A549 (cell line): Measurements from ENCODE around the gene RAB23. TPM values are rescaled to one million over a fixed set of nuclear protein-coding genes. Genes with fewer than 3 reads are reported as not detected.
A peak's percentile ranks its signal among the peaks of the same experiment; 100 is the strongest.

Experiments used
- ATAC-seq, 2 experiments: fragments of 200-7000 bp in 1 of 2; fragments of >200 bp in 1 of 2; cut with Nextera tagmentation in 1 of 2; cut with Tn5 transposase in 1 of 2; 3 replicates each; pipeline versions ENCODE4 v1.8.0 to v1.9.1; 2018 to 2020; ENCODE audit warnings: mild to moderate bottlenecking in 1 of 2, moderate library complexity in 1 of 2
- CTCF ChIA-PET: fragments of 300-600 bp; sonication (Branson Sonifier 250); formaldehyde crosslinking; extraction: SDS; loops from one replicate; lab custom pipeline; 2021; ENCODE audit warnings: antibody characterized with exemption, inconsistent platforms; lab: Yijun Ruan, JAX
- POLR2A ChIA-PET: fragments of 350-600 bp; formaldehyde crosslinking; extraction: SDS; loops from one replicate; lab custom pipeline; 2021; ENCODE audit warnings: antibody characterized with exemption, inconsistent platforms; lab: Yijun Ruan, JAX
- DNase-seq, 2 experiments: peaks; one replicate each; pipeline versions ENCODE4 v3.0.0 to v3.0.0-alpha.2; 2011 to 2016; ENCODE audit warnings: low read depth in 1 of 2, low spot score in 1 of 2
- FAIRE-seq: peaks from 2 replicates; lab custom pipeline; 2011; peaks lifted over from hg19 to GRCh38; lab: Jason Lieb, UNC
- H3K27ac ChIP-seq, 2 experiments: fragments of >200 bp; sonication (Bioruptor Twin); formaldehyde crosslinking; 3 replicates each; pipeline ENCODE4 v1.5.1; 2016 to 2017
- H3K4me1 ChIP-seq: fragments of >200 bp; sonication (Bioruptor Twin); formaldehyde crosslinking; 3 replicates; pipeline ENCODE4 v1.6.1; 2016
- H3K4me2 ChIP-seq: fragments of >200 bp; sonication (Bioruptor Twin); formaldehyde crosslinking; 3 replicates; pipeline ENCODE4 v1.6.1; 2016
- H3K4me3 ChIP-seq: fragments of >200 bp; sonication (Bioruptor Twin); formaldehyde crosslinking; 3 replicates; pipeline ENCODE4 v1.5.1; 2016
- H3K9me3 ChIP-seq: fragments of >200 bp; sonication (Bioruptor Twin); formaldehyde crosslinking; 3 replicates; pipeline ENCODE4 v1.6.1; 2016
- CHD2 ChIP-seq: fragments of 150-350 bp; IDR thresholded peaks from 2 replicates; pipeline ENCODE4 v1.6.1; 2014; ENCODE audit warnings: low read length; ENCODE audit not compliant: partially characterized antibody
- CHD4 ChIP-seq: fragments of 200-600 bp; sonication (generic); IDR thresholded peaks from 2 replicates; pipeline ENCODE4 v1.6.1; 2016; ENCODE audit warnings: antibody characterized with exemption, mild to moderate bottlenecking, borderline replicate concordance
- CTCF ChIP-seq: fragments of >200 bp; sonication (Bioruptor Twin); formaldehyde crosslinking; IDR thresholded peaks from 3 replicates; pipeline ENCODE4 v1.5.1; 2016
- E2F6 ChIP-seq: IDR thresholded peaks from 2 replicates; pipeline ENCODE4 v1.6.1; 2012; ENCODE audit warnings: low read depth, borderline replicate concordance
- EHF ChIP-seq: fragments of 250-450 bp; sonication (Bioruptor Pico); IDR thresholded peaks from 2 replicates; pipeline ENCODE4 v1.5.0; 2020; ENCODE audit warnings: mild to moderate bottlenecking
- EHMT2 ChIP-seq: fragments of 200-600 bp; sonication (generic); IDR thresholded peaks from 2 replicates; pipeline ENCODE4 v1.6.1; 2016; ENCODE audit warnings: antibody characterized with exemption, low read depth, mild to moderate bottlenecking, moderate library complexity
- EP300 ChIP-seq, 2 experiments: fragments of >200 bp; sonication (Bioruptor Twin); formaldehyde crosslinking; IDR thresholded peaks; 2 replicates in 1 of 2; 3 replicates in 1 of 2; pipeline ENCODE4 v1.6.1; 2016 to 2017
- ESRRA ChIP-seq: fragments of 150-350 bp; IDR thresholded peaks from 2 replicates; pipeline ENCODE4 v1.6.1; 2014; ENCODE audit warnings: mild to moderate bottlenecking, low read length, borderline replicate concordance
- FOSB ChIP-seq: fragments of 250-450 bp; sonication (Bioruptor Pico); IDR thresholded peaks from 2 replicates; pipeline ENCODE4 v1.5.0; 2020; ENCODE audit warnings: mild to moderate bottlenecking, moderate library complexity
- FOSL2 ChIP-seq, 2 experiments: fragments of 450-650 bp in 1 of 2; fragments of >200 bp in 1 of 2; sonication (Bioruptor Twin) in 1 of 2; formaldehyde crosslinking; IDR thresholded peaks; 2 replicates each; pipeline versions ENCODE4 v1.5.0 to v1.6.1; 2016 to 2020; ENCODE audit warnings: mild to moderate bottlenecking in 1 of 2, moderate library complexity in 1 of 2
- FOXS1 ChIP-seq: fragments of 250-450 bp; sonication (Bioruptor Pico); IDR thresholded peaks from 2 replicates; pipeline ENCODE4 v1.5.0; 2020; ENCODE audit warnings: mild to moderate bottlenecking, moderate library complexity
- GATA3 ChIP-seq: IDR thresholded peaks from 2 replicates; pipeline ENCODE4 v1.6.1; 2012; ENCODE audit warnings: borderline replicate concordance
- HES2 ChIP-seq: fragments of >200 bp; sonication (Bioruptor Twin); formaldehyde crosslinking; IDR thresholded peaks from 2 replicates; pipeline ENCODE4 v1.6.1; 2016
- HOXA7 ChIP-seq: fragments of 250-450 bp; sonication (Bioruptor Pico); IDR thresholded peaks from 2 replicates; pipeline ENCODE4 v1.5.0; 2020; ENCODE audit warnings: mild to moderate bottlenecking, moderate library complexity
- HOXB5 ChIP-seq: fragments of 250-450 bp; sonication (Bioruptor Pico); IDR thresholded peaks from 2 replicates; pipeline ENCODE4 v1.5.0; 2020; ENCODE audit warnings: mild to moderate bottlenecking, moderate library complexity
- MAX ChIP-seq: IDR thresholded peaks from 2 replicates; pipeline ENCODE4 v1.6.1; 2012
- MYC ChIP-seq: IDR thresholded peaks from 2 replicates; pipeline ENCODE4 v1.6.1; 2012; ENCODE audit warnings: mild to moderate bottlenecking, inconsistent platforms, low read length, improper control_type of control experiment, borderline replicate concordance
- NPAS2 ChIP-seq: fragments of 250-450 bp; sonication (Bioruptor Pico); IDR thresholded peaks from 2 replicates; pipeline ENCODE4 v1.8.0; 2022; ENCODE audit warnings: mild to moderate bottlenecking, moderate library complexity, borderline replicate concordance
- NR3C1 ChIP-seq: fragments of >200 bp; sonication (Bioruptor Twin); formaldehyde crosslinking; IDR thresholded peaks from 3 replicates; pipeline ENCODE4 v1.6.1; 2017
- PHF8 ChIP-seq: fragments of 200-600 bp; sonication (generic); IDR thresholded peaks from 2 replicates; pipeline ENCODE4 v1.6.1; 2016; ENCODE audit warnings: low read depth, mild to moderate bottlenecking, antibody characterized with exemption, moderate library complexity, borderline replicate concordance
- RAD21 ChIP-seq, 2 experiments: fragments of >200 bp in 1 of 2; sonication (Bioruptor Twin) in 1 of 2; formaldehyde crosslinking in 1 of 2; IDR thresholded peaks in 1 of 2; conservative IDR thresholded peaks in 1 of 2; 2 replicates in 1 of 2; 3 replicates in 1 of 2; pipeline ENCODE4 v1.6.1; 2012 to 2018; ENCODE audit warnings: inconsistent platforms in 1 of 2
- RNF2 ChIP-seq: fragments of 200-600 bp; sonication (generic); IDR thresholded peaks from 2 replicates; pipeline ENCODE4 v1.6.1; 2016; ENCODE audit warnings: low read depth, mild to moderate bottlenecking, antibody characterized with exemption, moderate library complexity, borderline replicate concordance
- TFCP2L1 ChIP-seq: fragments of 250-450 bp; sonication (Bioruptor Pico); IDR thresholded peaks from 2 replicates; pipeline ENCODE4 v1.5.0; 2021; ENCODE audit warnings: mild to moderate bottlenecking
- ZC3H11A ChIP-seq: fragments of 450-650 bp; IDR thresholded peaks from 2 replicates; pipeline ENCODE4 v1.6.1; 2014; ENCODE audit warnings: antibody characterized with exemption, mild to moderate bottlenecking
- ZNF302 ChIP-seq: fragments of 250-450 bp; sonication (Bioruptor Pico); IDR thresholded peaks from 2 replicates; pipeline ENCODE4 v1.9.0; 2021; ENCODE audit warnings: inconsistent platforms, mild to moderate bottlenecking, moderate library complexity
- ZSCAN20 ChIP-seq: fragments of 250-450 bp; sonication (Bioruptor Pico); IDR thresholded peaks from 2 replicates; pipeline ENCODE4 v1.8.0; 2022; ENCODE audit warnings: mild to moderate bottlenecking, moderate library complexity
- WGBS: methylation state at CpG from one replicate; pipeline ENCODE4 v1.1.6; 2017; ENCODE audit errors: missing lambda C conversion rate; 5-methylcytosine and 5-hydroxymethylcytosine counted together
- polyA plus RNA-seq, 4 experiments: library from polyadenylated mRNA; depleted of rRNA in 3 of 4; stranded (reverse); fragments of >200 nt; fragmentation: RNase III in 1 of 4; extraction: RNeasy Plus Mini Kit Qiagen cat#74134 plus additional on column Dnase treatment in 1 of 4; gene quantifications; 2 replicates in 3 of 4; 3 replicates in 1 of 4; pipeline ENCODE4 v1.2.3, GENCODE V29; 2011 to 2017
- TF ChIP-seq, protein P1 (sequence below): fragments of 450-650 bp; IDR thresholded peaks from 2 replicates; pipeline ENCODE4 v1.6.1; 2014; ENCODE audit warnings: antibody characterized with exemption

Gene RAB23
- polyA plus RNA-seq, 2 of the 4 experiments (the other 2 are of a cell fraction): 8.6 to 21.5 TPM

DNA sequence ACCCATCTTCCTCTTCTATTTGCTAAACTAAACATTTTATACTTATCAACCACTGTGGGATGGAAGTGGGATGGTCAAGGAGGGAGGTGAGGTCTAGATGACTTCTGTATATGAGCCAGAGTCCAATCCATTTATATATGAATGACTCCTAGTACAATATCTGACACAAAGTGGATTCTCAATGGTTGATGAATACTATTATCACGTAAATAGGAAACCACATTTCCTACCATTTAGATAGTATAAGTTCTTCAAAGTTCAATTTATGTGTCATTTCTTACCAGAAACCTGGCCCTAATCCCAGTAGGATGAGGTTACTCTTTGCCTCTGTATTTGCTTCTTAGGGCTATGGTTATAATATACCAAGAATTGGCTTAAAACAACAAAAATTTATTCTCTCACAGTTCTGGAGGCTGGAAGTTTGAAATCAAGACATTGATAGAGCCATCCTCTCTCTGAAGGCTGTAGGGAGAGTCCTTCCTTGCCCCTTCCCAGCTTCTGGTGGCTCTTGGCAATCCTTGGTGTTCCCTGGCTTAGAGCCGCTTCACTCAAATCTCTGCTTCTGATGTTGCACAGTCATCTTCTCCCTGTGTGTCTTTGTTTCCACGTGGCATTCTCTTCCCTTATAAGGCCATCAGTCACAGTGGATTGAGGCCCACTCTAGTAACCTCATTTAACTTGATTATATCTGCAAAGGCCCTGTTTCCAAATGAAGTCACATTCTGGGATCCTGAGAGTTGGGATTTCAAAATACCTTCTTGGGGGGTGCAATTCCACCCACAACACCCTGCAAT lies 41.0 kb upstream of the RAB23 start (continued):
- no peak for TF ChIP-seq PHF8
- TF ChIP-seq RAD21 (conservative IDR thresholded peaks at IDR 0.05 in 1 of 2, IDR thresholded peaks at IDR 0.05 in 1 of 2): no peak
- TF ChIP-seq FOSL2 (IDR thresholded peaks at IDR 0.05): no peak
- TF ChIP-seq FOSL2 (CRISPR knock-in tag; IDR thresholded peaks at IDR 0.05): no peak
- TF ChIP-seq, protein P1, sequence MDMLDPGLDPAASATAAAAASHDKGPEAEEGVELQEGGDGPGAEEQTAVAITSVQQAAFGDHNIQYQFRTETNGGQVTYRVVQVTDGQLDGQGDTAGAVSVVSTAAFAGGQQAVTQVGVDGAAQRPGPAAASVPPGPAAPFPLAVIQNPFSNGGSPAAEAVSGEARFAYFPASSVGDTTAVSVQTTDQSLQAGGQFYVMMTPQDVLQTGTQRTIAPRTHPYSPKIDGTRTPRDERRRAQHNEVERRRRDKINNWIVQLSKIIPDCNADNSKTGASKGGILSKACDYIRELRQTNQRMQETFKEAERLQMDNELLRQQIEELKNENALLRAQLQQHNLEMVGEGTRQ: no peak
- no peak for TF ChIP-seq ZSCAN20 (CRISPR knock-in tag)
- no peak for TF ChIP-seq CTCF
- TF ChIP-seq E2F6: no peak
- TF ChIP-seq EP300 (IDR thresholded peaks at IDR 0.05): no peak
- TF ChIP-seq CHD4: no peak

- 48% methylated on average over 1 of the region's 2 CpGs for WGBS
- Histone ChIP-seq H3K4me1 (peaks cover under 1% of the 10 kb centered on the region; the same call in 1 of the 3 replicates), H3K27ac (peak overlapping the region in 1 of 2 experiments; percentile 21; a peak in 1 of 6 replicates), H3K4me2 (no peak overlapping the region), H3K4me3 (no peak overlapping the region), H3K9me3 (no peaks in the 10 kb centered on the region)
- POLR2A ChIA-PET: no interaction called here
- no peak for FAIRE-seq
- CTCF ChIA-PET: interaction anchor here (1.3 kb wide), 2 partner anchors 15 to 411 kb away, joined by 3 to 4 read pairs; no protein-coding TSS in a partner anchor
- no peak for ATAC-seq
- no peak for DNase-seq
- TF ChIP-seq E2F6 (no peak), CHD2 (no peak), FOSB (no peak), TFCP2L1 (CRISPR knock-in tag) (no peak), MAX (no peak), MYC (no peak), FOXS1 (CRISPR knock-in tag) (no peak), CHD4 (no peak), RNF2 (no peak), NR3C1 (no peak)
Measured at GRCh38 chr6:57262488-57262887, 40.4 kb upstream of the RAB23 start.

DNA sequence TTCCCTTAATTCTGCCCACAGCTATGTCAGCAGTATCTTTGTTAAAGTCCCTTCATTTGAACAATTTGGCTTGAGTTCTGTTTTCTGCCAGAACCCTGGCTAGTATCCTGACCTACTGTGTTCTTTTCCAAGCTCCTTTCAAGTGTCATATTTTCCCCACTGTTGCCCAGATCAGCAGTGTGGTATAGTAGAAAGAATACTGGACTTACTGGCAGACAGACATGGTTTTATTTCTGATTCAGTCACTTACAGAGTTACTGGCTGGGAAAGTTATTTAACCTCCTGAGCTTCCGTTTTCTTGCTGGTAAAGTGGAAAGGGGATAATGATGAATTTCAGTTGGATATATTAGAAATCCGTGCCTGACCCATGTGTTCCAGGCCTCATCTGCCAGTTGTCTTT lies 39.8 kb upstream of the RAB23 start:
- Histone ChIP-seq H3K9me3 (no peaks in the 10 kb centered on the region), H3K4me1 (no peaks in the 10 kb centered on the region), H3K4me2 (no peak overlapping the region), H3K4me3 (no peak overlapping the region), H3K27ac (no peak overlapping the region)
- ChIA-PET CTCF (interaction anchor here (1.1 to 1.4 kb wide), 4 partner anchors 10 to 411 kb away, joined by 3 to 4 read pairs (median 4); no protein-coding TSS in a partner anchor), POLR2A (no interaction called here)
- FAIRE-seq (no peak), DNase-seq (no peak), ATAC-seq (no peak)
- 64% methylated on average over 2 of the region's 2 CpGs for whole genome bisulfite sequencing
- TF ChIP-seq CTCF (no peak), ESRRA (no peak), ZNF302 (no peak), GATA3 (no peak), EHF (CRISPR knock-in tag) (no peak), FOSL2 (IDR thresholded peaks at IDR 0.05) (no peak), FOSL2 (CRISPR knock-in tag; IDR thresholded peaks at IDR 0.05) (no peak), HOXB5 (no peak), ZC3H11A (no peak), NPAS2 (no peak), CHD2 (no peak), HOXA7 (CRISPR knock-in tag) (no peak), HES2 (no peak), TFCP2L1 (CRISPR knock-in tag) (no peak), EHMT2 (no peak)
